H1 (cell line): ENCODE results near the gene DCBLD2. TPM values are rescaled to one million over a fixed set of nuclear protein-coding genes. Genes with fewer than 3 reads are reported as not detected.

Experiments
- CTCF ChIA-PET: fragments of 300-600 bp; sonication (Branson Sonifier 250); formaldehyde crosslinking; loops from one replicate; lab custom pipeline; 2021; ENCODE audit not compliant: partially characterized antibody; lab: Charles Lee
- POLR2A ChIA-PET: fragments of 300-600 bp; sonication (Branson Sonifier 250); formaldehyde crosslinking; loops from one replicate; lab custom pipeline; 2021; ENCODE audit warnings: inconsistent platforms; ENCODE audit not compliant: partially characterized antibody; lab: Charles Lee
- DNase-seq, 2 experiments: peaks; one replicate each; pipeline versions ENCODE4 v3.0.0 to v3.0.0-alpha.2; 2010 to 2022; ENCODE audit warnings: low spot score in 2 of 2, low read depth in 1 of 2, mixed read lengths in 1 of 2
- FAIRE-seq: peaks from 2 replicates; lab custom pipeline; 2011; peaks lifted over from hg19 to GRCh38; lab: Jason Lieb, UNC
- H2AFZ ChIP-seq: 2 replicates; pipeline ENCODE4 v1.8.1; 2012; ENCODE audit warnings: low read length, inconsistent platforms
- H2AK5ac ChIP-seq: 2 replicates; pipeline ENCODE4 v1.6.1; 2013; ENCODE audit warnings: low read depth, low read length
- H2BK120ac ChIP-seq: replicated peaks from 2 replicates; pipeline ENCODE3; 2013; ENCODE audit warnings: low read depth, low read length, inconsistent platforms
- H2BK12ac ChIP-seq: 2 replicates; pipeline ENCODE4 v1.6.1; 2013; ENCODE audit warnings: low read depth, low read length
- H2BK15ac ChIP-seq: 2 replicates; pipeline ENCODE4 v1.6.1; 2013; ENCODE audit warnings: low read length
- H2BK20ac ChIP-seq: 2 replicates; pipeline ENCODE4 v1.6.1; 2013; ENCODE audit warnings: low read length
- H2BK5ac ChIP-seq: 2 replicates; pipeline ENCODE4 v1.6.1; 2013; ENCODE audit warnings: low read depth, low read length
- H3K14ac ChIP-seq: 2 replicates; pipeline ENCODE4 v1.6.1; 2013; ENCODE audit warnings: inconsistent platforms; ENCODE audit not compliant: insufficient read length
- H3K18ac ChIP-seq: 2 replicates; pipeline ENCODE4 v1.6.1; 2013; ENCODE audit warnings: low read length; ENCODE audit errors: extremely low read depth
- H3K23ac ChIP-seq: 2 replicates; pipeline ENCODE4 v1.6.1; 2013; ENCODE audit warnings: inconsistent platforms; ENCODE audit not compliant: insufficient read length
- H3K23me2 ChIP-seq: 2 replicates; pipeline ENCODE4 v1.6.1; 2013; ENCODE audit warnings: low read depth, low read length
- H3K27ac ChIP-seq: 2 replicates; pipeline ENCODE4 v1.6.1; 2011; ENCODE audit warnings: low read depth, low read length, inconsistent platforms
- H3K27me3 ChIP-seq, 4 experiments: replicated peaks in 1 of 4; 1 replicate in 1 of 4; 2 replicates in 3 of 4; pipeline versions ENCODE4 v1.6.1 to v1.8.1; 2011 to 2013; ENCODE audit warnings: low read length in 3 of 4, mild to moderate bottlenecking in 3 of 4, inconsistent platforms in 2 of 4, mixed read lengths in 2 of 4, moderate library complexity in 1 of 4; ENCODE audit not compliant: control insufficient read depth in 3 of 4, insufficient read depth in 3 of 4; ENCODE audit errors: extremely low read depth in 1 of 4
- H3K36me3 ChIP-seq, 4 experiments: 2 replicates each; pipeline versions ENCODE4 v1.6.1 to v1.8.1; 2011 to 2013; ENCODE audit warnings: mild to moderate bottlenecking in 4 of 4, low read length in 3 of 4, moderate library complexity in 2 of 4, control low read depth in 1 of 4, inconsistent platforms in 1 of 4; ENCODE audit not compliant: insufficient read depth in 4 of 4, control insufficient read depth in 2 of 4
- H3K4ac ChIP-seq: replicated peaks from 2 replicates; pipeline ENCODE3; 2013; ENCODE audit warnings: low read length, low read depth, mixed read lengths, inconsistent platforms; ENCODE audit not compliant: insufficient read length
- H3K4me1 ChIP-seq, 4 experiments: replicated peaks in 1 of 4; 1 replicate in 1 of 4; 2 replicates in 3 of 4; pipeline versions ENCODE4 v1.6.1 to v1.8.1; 2011 to 2013; ENCODE audit warnings: low read length in 3 of 4, inconsistent platforms in 2 of 4, mixed read lengths in 1 of 4; ENCODE audit not compliant: insufficient read depth in 4 of 4, control insufficient read depth in 3 of 4
- H3K4me2 ChIP-seq, 2 experiments: 2 replicates each; pipeline versions ENCODE4 v1.6.1 to v1.8.1; 2011 to 2013; ENCODE audit warnings: low read depth in 2 of 2, low read length in 2 of 2, control low read depth in 1 of 2, inconsistent platforms in 1 of 2, mild to moderate bottlenecking in 1 of 2; ENCODE audit not compliant: insufficient read depth in 1 of 2
- H3K4me3 ChIP-seq, 4 experiments: fragments of 200-600, 300-600 bp in 1 of 4; sonication (generic), shearing (Covaris generic), sonication (Bioruptor Twin) in 1 of 4; 2 replicates each; pipeline versions ENCODE4 v1.5.1 to v1.8.1; 2011 to 2016; ENCODE audit warnings: low read length in 4 of 4, low read depth in 3 of 4, control low read depth in 2 of 4, inconsistent platforms in 2 of 4, mild to moderate bottlenecking in 2 of 4, mixed read lengths in 1 of 4, moderate library complexity in 1 of 4; ENCODE audit not compliant: insufficient read depth in 2 of 4; ENCODE audit errors: extremely low read depth in 1 of 4
- H3K56ac ChIP-seq: replicated peaks from 2 replicates; pipeline ENCODE3; 2013; ENCODE audit warnings: low read depth, mild to moderate bottlenecking, mixed read lengths, low read length, inconsistent platforms; ENCODE audit not compliant: insufficient read length
- H3K79me1 ChIP-seq: 2 replicates; pipeline ENCODE4 v1.6.1; 2013; ENCODE audit warnings: low read depth, low read length, control low read depth
- H3K79me2 ChIP-seq, 2 experiments: 2 replicates each; pipeline versions ENCODE4 v1.6.1 to v1.8.1; 2012 to 2013; ENCODE audit warnings: low read length in 2 of 2, mild to moderate bottlenecking in 2 of 2, inconsistent platforms in 1 of 2; ENCODE audit not compliant: insufficient read depth in 2 of 2, control insufficient read depth in 1 of 2
- H3K9ac ChIP-seq, 4 experiments: replicated peaks in 1 of 4; 1 replicate in 1 of 4; 2 replicates in 3 of 4; pipeline versions ENCODE4 v1.6.1 to v1.8.1; 2011 to 2013; ENCODE audit warnings: low read depth in 3 of 4, low read length in 3 of 4, control low read depth in 2 of 4, mild to moderate bottlenecking in 2 of 4, moderate library complexity in 2 of 4, inconsistent platforms in 1 of 4; ENCODE audit errors: extremely low read depth in 1 of 4
- H3K9me3 ChIP-seq, 2 experiments: 2 replicates each; pipeline versions ENCODE4 v1.6.1 to v1.8.1; 2012 to 2013; ENCODE audit warnings: mild to moderate bottlenecking in 2 of 2, moderate library complexity in 2 of 2, control low read depth in 1 of 2, inconsistent platforms in 1 of 2, low read depth in 1 of 2, low read length in 1 of 2, mixed read lengths in 1 of 2; ENCODE audit not compliant: insufficient read depth in 2 of 2
- H4K20me1 ChIP-seq, 2 experiments: replicated peaks in 1 of 2; 2 replicates each; pipeline versions ENCODE3 to v1.8.1; 2011 to 2013; ENCODE audit warnings: inconsistent platforms in 2 of 2, low read length in 2 of 2, mild to moderate bottlenecking in 1 of 2; ENCODE audit not compliant: insufficient read depth in 2 of 2, control insufficient read depth in 1 of 2
- H4K5ac ChIP-seq: 2 replicates; pipeline ENCODE4 v1.6.1; 2013; ENCODE audit warnings: low read length, low read depth, mixed read lengths, inconsistent platforms; ENCODE audit not compliant: insufficient read length
- H4K8ac ChIP-seq: 2 replicates; pipeline ENCODE4 v1.8.0; 2013; ENCODE audit warnings: mild to moderate bottlenecking, moderate library complexity, low read length, inconsistent platforms; ENCODE audit not compliant: insufficient read depth; ENCODE audit errors: extremely low read depth
- H4K91ac ChIP-seq: replicated peaks from 2 replicates; pipeline ENCODE3; 2013; ENCODE audit warnings: low read length, mixed read lengths, inconsistent platforms; ENCODE audit not compliant: insufficient read length
- BRCA1 ChIP-seq: IDR thresholded peaks from 2 replicates; pipeline ENCODE4 v1.6.1; 2012; ENCODE audit warnings: low read depth, low read length, improper control_type of control experiment
- CBX5 ChIP-seq: fragments of 300-800, 300-1000 bp; sonication (generic); IDR thresholded peaks from 2 replicates; pipeline ENCODE4 v1.7.1; 2016; ENCODE audit warnings: antibody characterized with exemption, low read length, low read depth
- TAF1 ChIP-seq: IDR thresholded peaks from 2 replicates; pipeline ENCODE4 v1.6.1; 2011; ENCODE audit warnings: mild to moderate bottlenecking, low read depth, low read length
- WGBS, 2 experiments: shearing (Covaris generic) in 1 of 2; methylation state at CpG; one replicate each; pipeline versions ENCODE4 v1.1.6 to v1.1.7; 2013 to 2015; ENCODE audit warnings: low lambda C conversion rate in 2 of 2, mixed read lengths in 2 of 2, inconsistent platforms in 1 of 2, low coverage in 1 of 2, missing lambda C conversion rate in 1 of 2; ENCODE audit not compliant: insufficient replicate concordance in 2 of 2, insufficient coverage in 1 of 2, insufficient read length in 1 of 2; ENCODE audit errors: extremely low coverage in 1 of 2, missing lambda C conversion rate in 1 of 2; 5-methylcytosine and 5-hydroxymethylcytosine counted together
- polyA plus RNA-seq, 7 experiments: library from polyadenylated mRNA; depleted of rRNA in 3 of 7; stranded (reverse) in 5 of 7; unstranded in 2 of 7; fragments of >200 nt in 5 of 7; fragments of 200-250 nt in 2 of 7; gene quantifications; 1 replicate in 5 of 7; 2 replicates in 1 of 7; 4 replicates in 1 of 7; pipeline versions ENCODE4 v1.2.1 to v1.2.3, GENCODE V29; 2011 to 2013; ENCODE audit warnings: missing spikeins in 2 of 7, mixed read lengths in 2 of 7
- total RNA-seq: library from RNA; stranded (reverse); fragmentation: NEBNext Ultra II Directional; extraction: Animal tissue kit (Norgen Biotek cat#: 25700); gene quantifications from 2 replicates; pipeline ENCODE4 v1.2.1, GENCODE V29; 2021

The DCBLD2 gene
- total and polyA plus RNA-seq, 2 of the 8 experiments (the other 6 are each of a cell fraction or from before 2014, with no cell fraction given): 19.6 to 63.8 TPM

DNA sequence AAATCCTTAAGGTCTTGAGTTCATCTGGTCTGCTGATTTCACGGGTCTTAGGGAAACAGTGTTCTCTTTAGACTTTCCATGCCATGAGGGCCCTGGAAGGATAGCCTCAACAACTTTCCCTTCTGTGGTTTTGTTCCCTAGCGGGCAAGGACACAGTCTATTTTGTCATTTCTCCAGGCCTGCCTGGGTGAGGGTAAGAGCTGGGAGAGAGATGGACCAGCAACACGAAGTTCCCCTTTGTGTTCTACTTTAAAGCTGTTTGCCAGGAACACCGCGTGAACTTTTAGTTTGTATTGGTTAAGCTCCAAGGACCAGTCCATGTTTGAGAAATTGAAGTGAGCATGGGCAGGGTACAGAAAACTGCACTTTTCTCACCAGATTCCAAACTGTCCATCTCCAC is 117.5 kb downstream of the DCBLD2 start:
- CTCF ChIA-PET: no interaction called here
- H3K18ac ChIP-seq: no peak overlapping the region
- no peak overlapping the region for H3K27ac ChIP-seq
- H2BK12ac ChIP-seq: no peak overlapping the region
- no peak overlapping the region for H2BK15ac ChIP-seq
- H3K23me2 ChIP-seq: peaks cover 4% of the 10 kb centered on the region; the same call in 1 of the 2 replicates
- H3K36me3 ChIP-seq: peaks cover 0 to 2% (median 0%) of the 10 kb centered on the region in 4 experiments; a peak in 2 of 8 replicates
- H4K20me1 ChIP-seq: no peaks in the 10 kb centered on the region
- H3K9me3 ChIP-seq: no peaks in the 10 kb centered on the region
- H3K56ac ChIP-seq: no peak overlapping the region
- FAIRE-seq: no peak
- no peak overlapping the region for H3K4ac ChIP-seq
- H2AFZ ChIP-seq: no peak overlapping the region
- POLR2A ChIA-PET: no interaction called here
- no peak overlapping the region for H4K8ac ChIP-seq
- DNase-seq: no peak
- H4K5ac ChIP-seq: no peak overlapping the region
- WGBS, 2 experiments: 95% methylated on average over 5 of the region's 5 CpGs; no CpG with 5 or more reads in 1 of the 2 experiments
- TF ChIP-seq BRCA1 (no peak), CBX5 (no peak), TAF1 (no peak)
- H3K4me3 ChIP-seq: no peak overlapping the region
- H2AK5ac ChIP-seq: no peak overlapping the region
- H2BK20ac ChIP-seq: no peak overlapping the region
- H3K27me3 ChIP-seq: no peaks in the 10 kb centered on the region
- no peak overlapping the region for H3K9ac ChIP-seq
- no peaks in the 10 kb centered on the region for H3K4me1 ChIP-seq
- no peak overlapping the region for H2BK5ac ChIP-seq
- no peak overlapping the region for H4K91ac ChIP-seq
- no peak overlapping the region for H2BK120ac ChIP-seq
- no peaks in the 10 kb centered on the region for H3K79me2 ChIP-seq
- H3K14ac ChIP-seq: no peak overlapping the region
- H3K23ac ChIP-seq: no peak overlapping the region
- H3K4me2 ChIP-seq: no peak overlapping the region
- H3K79me1 ChIP-seq: no peaks in the 10 kb centered on the region
